ELF-1 (cell line): ENCODE measurements around the gene ARHGAP31.
"Not testable (repeated sequence)": the region's sequence is repeated elsewhere in the genome, so short reads cannot be mapped to it uniquely, and the experiment has no call there.

Source experiments
- DNase-seq: peaks from one replicate; pipeline ENCODE4 v3.0.0-alpha.2; 2016; ENCODE audit warnings: low read depth, low spot score

ARHGAP31 gene

GRCh38 chr3:119351581-119351980, 57.4 kb downstream of the ARHGAP31 start:
- DNase-seq = no peak

GRCh38 chr3:119352034-119352609, 57.9 kb downstream of the ARHGAP31 start:
- no peak for DNase-seq

GRCh38 chr3:119352863-119353527, 58.8 kb downstream of the ARHGAP31 start:
- DNase-seq = peak; percentile 37

- not testable (repeated sequence) for DNase-seq
Measured at GRCh38 chr3:119355608-119356007, 61.4 kb downstream of the ARHGAP31 start.

- DNase-seq = no peak
Measured at GRCh38 chr3:119356646-119357045, 62.5 kb downstream of the ARHGAP31 start.

GRCh38 chr3:119357190-119357589, 63.0 kb downstream of the ARHGAP31 start:
- DNase-seq = no peak

GRCh38 chr3:119359476-119360326, 65.5 kb downstream of the ARHGAP31 start:
- peak; percentile 18 for DNase-seq

- DNase-seq = peak; percentile 30
Measured at GRCh38 chr3:119360736-119361462, 66.7 kb downstream of the ARHGAP31 start.

GRCh38 chr3:119362010-119362409, 67.8 kb downstream of the ARHGAP31 start:
- no peak for DNase-seq

GRCh38 chr3:119362940-119363725, 69.0 kb downstream of the ARHGAP31 start:
- DNase-seq = no peak

GRCh38 chr3:119364401-119364800, 70.2 kb downstream of the ARHGAP31 start:
- no peak for DNase-seq

- DNase-seq = no peak
Measured at GRCh38 chr3:119365418-119365817, 71.2 kb downstream of the ARHGAP31 start.

- DNase-seq = no peak
Measured at GRCh38 chr3:119367000-119367399, 72.8 kb downstream of the ARHGAP31 start.

GRCh38 chr3:119368298-119368697, 74.1 kb downstream of the ARHGAP31 start:
- no peak for DNase-seq

GRCh38 chr3:119371786-119372185, 77.6 kb downstream of the ARHGAP31 start:
- not testable (repeated sequence) for DNase-seq

- DNase-seq = peak; percentile 43
Measured at GRCh38 chr3:119375106-119375505, 80.9 kb downstream of the ARHGAP31 start.

- DNase-seq = no peak
Measured at GRCh38 chr3:119375510-119375909, 81.3 kb downstream of the ARHGAP31 start.

GRCh38 chr3:119376758-119377157, 82.6 kb downstream of the ARHGAP31 start:
- no peak for DNase-seq

- no peak for DNase-seq
Measured at GRCh38 chr3:119378259-119378803, 84.1 kb downstream of the ARHGAP31 start.

- peak; percentile 23 for DNase-seq
Measured at GRCh38 chr3:119380697-119381096, 86.5 kb downstream of the ARHGAP31 start.

GRCh38 chr3:119382134-119382533, 88.0 kb downstream of the ARHGAP31 start:
- no peak for DNase-seq
